HG02588 (cell line): Measurements from ENCODE around the gene TRA2B.
"Not testable (repeated sequence)": the region's sequence is repeated elsewhere in the genome, so short reads cannot be mapped to it uniquely, and the experiment has no call there.

Source experiments
- ATAC-seq: cut with Tn5 transposase; IDR thresholded peaks from one replicate; pipeline ENCODE4 v1.9.1; 2021; ENCODE audit warnings: mild to moderate bottlenecking, moderate library complexity; ENCODE audit not compliant: unreplicated experiment

The TRA2B gene

DNA sequence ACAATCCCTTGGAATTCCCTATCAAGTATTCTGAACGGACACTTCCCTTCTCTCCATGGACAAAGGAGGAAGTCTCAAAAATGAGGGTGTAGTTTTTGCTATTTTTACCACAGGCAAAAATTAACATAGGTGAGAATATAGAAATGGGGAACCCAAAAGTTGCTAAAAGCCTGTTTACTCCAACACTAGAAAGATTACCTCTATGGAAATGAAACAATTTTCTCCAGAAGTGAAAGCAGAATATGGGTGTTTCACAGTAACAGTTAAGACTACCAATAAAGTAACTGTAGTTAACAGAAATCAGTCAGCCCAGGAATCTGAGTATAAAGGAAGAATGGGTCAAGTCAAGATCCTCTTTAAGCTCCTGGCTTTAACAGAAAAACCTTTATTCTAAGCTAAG, 9.3 kb downstream of the TRA2B start:
- no peak for ATAC-seq

DNA sequence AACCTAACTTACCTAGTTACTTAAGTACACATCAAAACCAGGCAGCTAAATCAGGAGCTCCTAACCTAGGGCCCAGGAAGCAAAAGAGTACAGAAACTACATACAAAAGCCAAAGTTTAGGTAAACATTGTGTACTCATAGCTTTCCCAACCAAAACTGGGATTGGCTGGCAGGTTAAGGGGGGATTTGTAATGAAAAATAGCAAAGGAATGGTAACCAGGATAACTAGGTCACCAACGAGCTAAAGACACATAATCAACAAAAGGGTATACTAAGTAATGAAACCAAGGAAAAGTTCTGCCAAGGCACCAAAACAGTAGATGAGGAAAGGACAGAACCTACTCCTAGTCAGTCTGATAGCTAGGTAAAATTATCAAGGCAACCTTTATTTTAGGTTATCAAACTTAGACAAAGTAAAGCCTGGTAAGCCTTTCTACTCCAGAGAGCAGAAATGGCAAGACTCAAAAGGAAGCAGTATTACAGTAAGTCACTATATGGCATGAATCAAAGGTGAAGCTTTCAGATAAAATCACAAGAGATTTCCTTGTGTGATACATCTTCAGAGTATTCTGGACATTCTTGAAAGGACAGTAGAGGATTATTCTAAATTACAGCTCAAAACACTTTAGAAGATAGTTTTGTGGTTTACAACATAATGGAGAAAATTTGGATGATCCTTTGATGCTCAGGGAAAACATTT, 10.2 kb downstream of the TRA2B start:
- no peak for ATAC-seq

DNA sequence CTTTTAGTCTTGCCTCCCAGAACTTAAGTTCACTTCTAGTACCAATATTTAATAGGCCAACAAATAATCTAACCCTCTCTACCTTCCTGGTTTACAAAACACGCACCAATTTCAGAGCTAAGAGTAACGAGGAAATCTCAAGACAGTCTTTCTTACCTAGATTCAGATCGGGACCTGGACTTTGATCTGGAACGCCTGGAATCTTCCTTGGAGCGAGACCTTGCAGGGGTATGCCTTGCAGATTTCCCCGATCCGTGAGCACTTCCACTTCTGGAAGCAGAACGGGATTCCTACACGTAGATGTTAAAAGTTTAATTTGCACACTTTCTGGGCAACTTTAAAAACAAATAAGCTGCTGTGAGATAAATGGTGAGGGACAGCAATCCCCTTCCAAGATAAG, 11.4 kb downstream of the TRA2B start:
- ATAC-seq, result no peak

DNA sequence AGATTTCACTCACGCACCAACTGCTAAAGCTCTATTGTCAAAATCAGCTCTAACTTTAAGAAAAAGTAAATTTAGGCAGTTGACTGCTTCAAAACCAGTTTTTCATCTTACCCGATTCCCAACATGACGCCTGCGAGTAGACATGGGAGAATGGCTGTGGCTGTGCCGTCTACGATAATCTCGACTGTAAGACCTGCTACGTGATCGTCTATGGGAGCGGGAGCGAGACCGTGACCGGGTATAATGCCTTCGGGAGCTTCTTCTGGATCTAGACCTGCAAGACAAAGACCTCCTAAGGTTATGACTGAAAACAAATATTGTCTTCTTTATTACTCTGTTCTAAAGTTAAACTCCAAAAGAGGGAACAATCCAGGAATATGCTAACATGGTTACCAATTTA, 12.5 kb downstream of the TRA2B start:
- no peak for ATAC-seq

DNA sequence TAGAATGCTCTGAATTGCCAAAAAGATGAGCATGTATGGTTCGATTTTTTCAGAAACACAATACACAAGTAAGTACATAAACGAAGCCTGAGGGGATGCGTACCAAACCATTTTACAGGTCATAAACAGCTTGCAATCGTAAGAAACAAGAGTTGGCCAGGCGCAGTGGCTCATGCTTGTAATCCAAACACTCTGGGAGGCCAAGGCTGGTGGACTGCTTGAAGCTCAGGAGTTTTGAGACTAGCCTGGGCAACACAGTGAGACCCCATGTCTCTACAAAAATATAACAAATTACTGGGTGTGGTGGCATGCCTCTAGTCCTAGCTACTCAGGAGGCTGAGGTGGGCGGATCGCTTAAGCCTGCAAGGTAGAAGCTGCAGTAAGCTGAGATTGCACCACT, 13.4 kb downstream of the TRA2B start:
- no peak for ATAC-seq

DNA sequence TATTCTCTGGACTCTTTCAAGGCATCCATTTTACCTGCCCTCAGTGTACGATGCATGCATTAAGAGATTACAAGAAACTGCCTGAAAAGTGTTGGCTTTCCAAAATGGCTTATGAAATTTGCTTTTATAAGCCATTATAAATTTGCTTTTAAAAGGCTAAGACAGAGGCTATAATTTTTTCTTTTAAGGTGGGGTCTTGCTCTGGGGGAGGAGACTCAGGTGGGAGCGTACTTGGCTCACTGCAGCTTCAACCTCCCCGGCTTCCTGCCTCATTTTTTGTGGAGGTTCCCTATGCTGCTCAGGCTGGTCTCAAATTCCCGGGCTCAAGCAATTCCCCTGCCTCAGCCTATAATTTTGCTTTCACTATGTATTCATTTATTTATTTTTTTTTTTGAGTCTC, 17.6 kb downstream of the TRA2B start:
- ATAC-seq, result no peak

DNA sequence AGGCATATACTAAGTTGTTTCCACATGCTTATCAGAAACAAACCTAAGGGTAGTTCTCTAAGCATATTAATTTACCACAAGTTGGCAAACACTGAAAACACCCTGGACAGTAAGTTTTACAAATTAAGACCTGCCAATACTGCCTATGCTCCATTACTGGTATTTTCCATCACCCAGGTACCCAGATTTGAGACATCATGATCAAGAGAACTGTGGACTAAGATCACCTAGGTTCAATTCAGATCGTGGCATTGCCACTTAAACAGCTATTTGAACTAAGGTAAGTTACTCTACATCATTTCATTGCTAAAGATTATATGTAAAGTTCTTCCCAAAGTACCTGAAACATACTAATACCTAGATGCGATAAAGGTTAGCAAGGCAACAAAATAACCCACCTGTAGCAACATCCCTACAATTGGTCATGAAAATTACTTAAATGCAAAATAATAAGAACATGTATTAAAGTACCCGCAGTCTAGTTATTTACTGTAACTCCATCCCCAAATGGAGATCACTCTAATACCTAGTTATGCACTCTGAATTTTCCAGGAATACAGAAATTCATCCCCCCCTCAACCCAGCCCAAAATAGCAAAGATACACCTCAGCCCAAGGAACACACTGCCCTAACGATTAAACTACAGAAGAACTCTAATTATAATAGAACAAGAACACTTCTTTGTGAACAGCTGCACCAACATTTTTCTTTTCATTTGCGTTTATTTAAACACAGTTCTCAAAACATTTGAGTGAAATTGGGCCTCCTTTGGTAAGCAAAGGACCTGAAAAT, 21.6 kb downstream of the TRA2B start:
- ATAC-seq, result no peak

DNA sequence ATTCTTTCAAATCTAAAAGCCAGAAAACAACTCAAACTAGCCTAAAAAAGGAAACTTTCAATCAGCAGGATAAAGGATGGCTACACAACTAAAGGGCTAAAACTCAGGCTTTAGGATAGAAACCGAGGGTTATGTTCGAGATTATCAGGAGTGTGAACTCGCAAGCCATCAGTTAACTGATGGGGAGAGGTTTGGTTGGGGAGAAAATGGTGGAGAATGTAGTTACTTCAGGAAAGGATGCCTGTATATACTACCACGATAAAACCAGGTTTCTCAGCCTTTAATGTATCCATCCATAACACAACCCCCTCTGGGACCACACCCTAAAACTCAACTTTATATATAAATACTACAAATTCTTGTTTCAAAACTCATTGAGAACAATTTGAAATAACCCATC, 22.2 kb downstream of the TRA2B start:
- no peak for ATAC-seq

DNA sequence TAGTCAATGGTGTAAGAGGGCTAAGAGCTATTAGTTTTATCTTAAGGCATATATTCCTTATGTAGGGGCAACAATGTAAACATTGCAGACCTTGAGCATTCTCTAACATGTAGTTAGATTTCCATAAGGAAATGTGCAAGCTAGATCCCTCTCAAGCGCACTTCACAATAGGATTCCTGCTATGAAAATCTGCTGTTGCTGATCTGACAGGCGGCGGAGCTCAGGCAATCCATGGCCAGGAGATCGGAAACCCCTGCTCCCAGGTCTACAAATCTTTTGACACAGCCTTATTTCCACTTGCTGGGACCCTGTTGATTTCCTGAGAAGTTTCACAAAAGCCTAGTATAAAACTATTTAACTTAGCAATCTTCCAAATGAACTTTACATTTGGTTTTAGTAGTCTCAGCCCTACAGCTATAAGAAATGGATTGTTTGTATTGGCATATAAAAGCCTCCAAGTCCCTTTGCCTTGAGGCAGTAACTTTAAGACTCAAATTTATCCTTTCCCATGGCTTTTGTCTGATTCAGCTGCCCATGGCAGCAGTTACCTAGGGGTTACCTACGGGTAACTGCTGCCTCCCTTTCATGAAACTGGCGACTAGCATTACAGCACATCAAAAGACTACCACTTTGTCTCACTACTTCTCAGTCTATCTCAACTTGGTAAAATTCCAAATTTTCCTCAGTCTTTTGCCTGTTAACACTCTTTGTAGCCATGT, 22.7 kb downstream of the TRA2B start:
- ATAC-seq, result no peak

DNA sequence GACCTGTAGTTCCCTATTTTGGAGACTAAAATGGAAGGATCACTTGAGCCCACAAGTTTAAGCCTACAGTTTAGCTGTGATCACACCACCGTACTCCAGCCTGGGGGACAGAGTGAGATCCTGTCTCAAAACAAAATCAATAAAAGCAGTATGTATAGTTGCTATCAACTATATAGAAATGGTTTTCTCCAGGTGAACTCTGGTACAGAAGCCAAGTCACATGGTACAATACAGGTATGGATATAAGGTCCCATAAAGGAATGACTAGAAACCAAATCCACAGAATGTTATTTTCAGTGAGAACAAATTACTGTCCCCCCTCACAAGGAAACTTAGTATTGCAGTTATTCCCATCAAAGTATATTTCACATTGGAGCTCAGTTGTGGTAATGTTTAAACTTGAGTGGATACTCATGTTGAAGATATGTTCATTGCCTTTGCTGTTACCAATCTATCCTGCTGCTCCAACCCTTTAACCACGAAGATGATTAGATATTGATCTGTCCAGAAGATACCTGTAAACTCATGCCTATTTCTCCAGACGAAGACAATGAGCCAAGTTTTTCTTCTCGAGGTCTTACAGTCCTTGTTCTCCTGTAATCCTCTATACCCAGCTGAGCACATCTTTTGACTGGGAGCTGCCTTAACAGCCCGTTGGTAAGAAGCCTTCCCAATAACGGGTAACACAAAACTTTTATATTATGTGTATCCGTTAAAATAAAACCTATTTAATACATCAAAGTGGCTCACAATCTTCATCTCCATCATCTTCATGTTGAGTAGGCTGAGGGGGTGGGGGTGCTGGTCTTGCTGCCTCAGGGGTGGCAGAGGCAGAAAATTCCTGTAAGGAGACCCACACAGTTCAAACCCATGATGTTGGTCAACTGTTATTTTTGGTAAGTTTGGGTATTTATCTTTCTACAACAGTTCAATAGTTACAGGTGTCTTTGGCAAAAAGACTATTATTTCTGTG, 24.6 kb downstream of the TRA2B start:
- no peak for ATAC-seq

DNA sequence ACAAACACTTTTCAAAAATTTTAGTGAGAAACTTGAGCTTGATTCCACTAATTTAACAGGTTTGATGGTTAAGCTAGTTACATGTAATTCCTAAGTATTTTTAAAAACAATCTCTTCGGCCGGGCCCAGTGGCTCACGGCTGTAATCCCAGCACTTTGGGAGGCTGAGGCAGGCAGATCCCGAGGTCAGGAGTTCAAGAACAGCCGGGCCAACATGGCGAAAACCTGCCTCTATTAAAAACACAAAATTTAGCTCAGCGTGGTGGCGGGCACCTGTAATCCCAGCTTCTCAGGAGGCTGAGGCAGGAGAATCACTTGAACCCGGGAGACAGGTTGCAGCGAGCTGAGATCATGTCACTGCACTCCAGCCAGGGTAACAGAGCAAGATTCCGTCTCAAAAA, 25.3 kb downstream of the TRA2B start:
- ATAC-seq, result no peak

DNA sequence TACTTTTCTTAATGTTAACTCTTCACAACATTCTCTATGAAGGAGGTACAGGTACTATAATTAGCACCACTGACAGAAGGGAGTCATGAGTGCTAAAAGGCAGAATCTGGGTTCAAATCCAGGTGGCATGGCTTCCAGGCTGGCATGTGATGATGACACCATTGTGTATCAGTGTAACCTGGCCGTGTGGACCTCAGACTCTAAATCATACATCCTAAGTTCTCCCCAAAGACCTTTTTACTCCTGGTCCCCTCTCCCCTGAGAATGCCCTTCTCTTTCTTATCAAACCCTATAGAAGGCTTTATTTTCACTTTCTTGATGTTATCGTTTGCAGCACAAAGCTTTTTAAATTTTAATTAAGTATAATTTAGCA, 26.8 kb downstream of the TRA2B start:
- not testable (repeated sequence) for ATAC-seq

DNA sequence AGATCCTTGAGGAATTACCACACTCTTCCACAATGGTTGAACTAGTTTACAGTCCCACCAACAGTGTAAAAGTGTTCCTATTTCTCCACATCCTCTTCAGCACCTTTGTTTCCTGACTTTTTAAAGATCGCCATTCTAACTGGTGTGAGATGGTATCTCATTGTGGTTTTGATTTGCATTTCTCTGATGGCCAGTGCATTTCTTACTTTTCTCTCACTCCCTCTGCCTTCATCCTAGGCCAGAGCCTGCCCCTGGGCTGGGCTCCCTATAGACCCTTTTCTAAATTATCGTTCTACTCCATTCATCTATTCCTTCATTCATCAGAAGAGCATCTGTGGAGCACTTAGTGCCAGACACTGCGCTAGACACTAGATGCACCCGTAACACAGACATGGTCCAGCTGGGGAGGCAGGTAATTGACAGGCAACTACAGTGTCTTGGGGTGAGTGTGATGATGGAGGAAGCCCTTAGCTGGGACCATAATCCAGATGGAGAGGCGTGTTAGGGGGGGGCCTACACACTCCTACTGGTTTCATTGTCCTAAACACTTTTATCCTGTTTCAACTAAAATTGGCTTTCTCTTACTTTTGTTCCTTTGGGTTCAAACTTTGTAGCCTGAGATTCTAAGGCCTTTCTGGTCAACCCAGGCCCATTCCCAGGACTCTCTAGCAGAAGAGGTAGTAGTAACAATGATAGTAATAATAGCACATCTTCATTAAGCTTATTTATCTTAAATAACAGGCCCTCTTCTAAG, 27.3 kb downstream of the TRA2B start:
- not testable (repeated sequence) for ATAC-seq

DNA sequence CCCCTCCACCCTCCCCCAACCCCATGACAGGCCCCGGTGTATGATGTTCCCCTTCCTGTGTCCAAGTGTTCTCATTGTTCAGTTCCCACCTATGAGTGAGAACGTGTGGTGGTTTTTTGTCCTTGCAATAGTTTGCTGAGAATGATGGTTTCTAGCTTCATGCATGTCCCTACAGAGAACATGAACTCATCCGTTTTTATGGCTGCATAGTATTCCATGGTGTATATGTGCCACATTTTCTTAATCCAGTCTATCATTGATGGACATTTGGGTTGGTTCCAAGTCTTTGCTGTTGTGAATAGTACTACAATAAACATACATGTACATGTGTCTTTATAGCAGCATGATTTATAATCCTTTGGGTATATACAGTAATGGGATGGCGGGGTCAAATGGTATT, 27.9 kb downstream of the TRA2B start:
- not testable (repeated sequence) for ATAC-seq

DNA sequence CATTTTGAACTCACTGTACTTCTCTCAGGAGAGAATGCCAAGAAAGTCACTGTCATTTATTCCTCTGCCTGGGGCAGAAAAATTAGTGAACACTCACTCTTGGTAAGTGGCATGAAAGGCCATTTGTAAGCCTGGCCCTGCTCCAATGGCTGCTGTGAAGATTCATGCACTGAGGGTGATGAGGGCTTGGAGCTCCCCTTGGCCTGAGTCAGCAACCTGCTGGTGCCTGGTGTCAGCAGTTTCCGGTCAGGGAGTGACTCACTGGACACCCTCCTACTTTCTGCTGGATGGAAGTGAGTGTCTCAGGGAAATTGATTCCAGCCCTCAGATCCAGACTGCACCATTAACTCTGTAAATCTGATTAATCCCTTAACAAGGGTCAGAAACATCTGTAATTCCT, 37.6 kb downstream of the TRA2B start:
- no peak for ATAC-seq

DNA sequence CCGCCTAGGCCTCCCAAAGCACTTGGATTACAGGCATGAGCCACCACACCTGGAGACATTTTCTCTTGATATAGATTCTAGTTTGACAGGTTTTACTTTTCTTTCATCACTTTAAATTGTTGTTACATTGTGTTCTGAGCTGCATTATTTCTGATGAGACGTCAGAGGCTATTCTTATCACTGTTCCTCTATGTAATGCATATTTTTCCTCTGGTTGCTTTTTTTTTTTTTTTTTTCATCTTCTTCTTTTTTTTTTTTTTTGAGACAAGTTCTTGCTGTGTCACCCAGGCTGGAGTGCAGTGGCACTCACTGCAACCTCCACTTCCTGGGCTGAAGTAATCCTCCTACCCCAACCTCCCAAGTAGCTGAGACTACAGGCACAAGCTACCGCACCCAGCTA, 41.2 kb downstream of the TRA2B start:
- no peak for ATAC-seq

DNA sequence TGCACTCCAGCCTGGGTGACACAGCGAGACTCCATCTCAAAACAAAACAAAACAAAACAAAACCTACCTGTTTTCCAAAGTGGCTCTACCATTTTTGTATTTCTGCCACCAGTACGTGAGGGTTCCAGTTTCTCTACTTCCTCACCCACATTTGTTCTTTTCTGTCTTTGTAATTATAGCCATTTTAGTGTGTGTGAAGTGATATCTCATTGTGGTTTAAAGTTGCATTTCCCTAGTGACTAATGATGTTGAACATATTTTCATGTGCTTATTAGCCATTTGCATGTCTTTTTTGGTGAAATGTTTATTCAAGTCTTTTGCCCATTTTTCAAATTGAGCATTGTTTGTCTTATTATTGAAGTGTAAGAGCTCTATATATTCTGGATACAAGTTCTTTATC, 50.7 kb downstream of the TRA2B start:
- no peak for ATAC-seq

DNA sequence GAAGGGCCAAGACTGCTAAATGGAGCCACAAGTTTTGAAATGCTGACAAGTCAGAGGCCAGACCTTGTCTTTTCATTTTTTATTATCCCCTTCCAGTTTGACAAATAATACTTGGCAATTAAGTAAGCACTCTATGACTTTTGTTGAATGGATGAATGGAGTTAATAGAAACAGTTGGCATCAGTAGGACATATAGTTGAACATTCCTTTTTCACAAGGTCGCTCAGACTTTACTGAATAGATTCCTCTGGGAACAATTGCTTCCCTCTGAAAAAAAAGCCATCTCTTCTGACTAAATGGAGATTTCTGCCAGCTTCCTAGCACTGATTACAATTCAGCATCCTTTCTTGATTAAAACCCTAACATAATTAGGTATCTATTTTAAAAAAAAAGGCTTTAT, 53.2 kb downstream of the TRA2B start:
- ATAC-seq, result no peak

DNA sequence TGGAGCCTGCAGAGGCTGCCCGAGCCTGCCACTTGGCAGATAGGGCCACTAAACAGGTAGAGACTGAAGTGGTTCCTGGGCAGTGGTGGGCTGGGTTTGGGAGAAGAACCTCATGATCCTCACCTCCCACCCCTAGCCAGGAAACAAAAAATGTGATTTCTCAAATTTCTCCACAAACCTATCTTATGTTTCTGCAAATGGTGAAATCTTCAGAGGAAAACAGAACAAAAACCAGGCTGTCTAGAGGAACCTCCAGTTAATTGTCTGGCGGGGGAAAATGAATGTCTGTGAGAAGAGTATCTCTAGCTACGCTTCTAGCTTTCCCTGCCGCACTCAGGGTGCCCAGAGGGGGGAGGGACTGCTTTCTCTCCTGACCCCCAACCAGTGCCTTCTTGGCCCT, 55.9 kb downstream of the TRA2B start:
- ATAC-seq, result no peak

DNA sequence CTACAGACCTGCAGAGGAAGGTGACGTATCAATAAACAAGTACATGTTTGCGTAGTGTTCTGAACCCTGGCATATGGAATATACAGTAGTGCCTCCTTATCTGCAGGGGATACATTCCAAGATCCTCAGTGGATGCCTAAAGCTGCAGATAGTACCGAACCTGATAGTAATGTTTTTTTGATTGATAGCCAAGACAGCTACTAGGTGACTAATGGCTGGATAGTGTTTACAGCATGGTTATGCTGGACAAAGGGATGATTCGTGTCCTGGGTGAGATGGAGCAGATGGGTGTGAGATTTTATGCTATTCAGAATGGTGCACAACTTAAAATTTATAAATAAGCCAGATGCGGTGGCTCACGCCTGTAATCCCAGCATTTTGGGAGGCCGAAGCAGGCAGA, 57.2 kb downstream of the TRA2B start:
- no peak for ATAC-seq
